Limb (tissue), 2 donors: ENCODE measurements around the gene ATG101.
A peak's percentile ranks its signal among the peaks of the same experiment; 100 is the strongest.

Experiments used
- DNase-seq, 2 donors: peaks; one replicate each; pipeline ENCODE4 v3.0.0-alpha.2; 2016; ENCODE audit errors: extremely low spot score in 2 of 2

The ATG101 gene

DNA sequence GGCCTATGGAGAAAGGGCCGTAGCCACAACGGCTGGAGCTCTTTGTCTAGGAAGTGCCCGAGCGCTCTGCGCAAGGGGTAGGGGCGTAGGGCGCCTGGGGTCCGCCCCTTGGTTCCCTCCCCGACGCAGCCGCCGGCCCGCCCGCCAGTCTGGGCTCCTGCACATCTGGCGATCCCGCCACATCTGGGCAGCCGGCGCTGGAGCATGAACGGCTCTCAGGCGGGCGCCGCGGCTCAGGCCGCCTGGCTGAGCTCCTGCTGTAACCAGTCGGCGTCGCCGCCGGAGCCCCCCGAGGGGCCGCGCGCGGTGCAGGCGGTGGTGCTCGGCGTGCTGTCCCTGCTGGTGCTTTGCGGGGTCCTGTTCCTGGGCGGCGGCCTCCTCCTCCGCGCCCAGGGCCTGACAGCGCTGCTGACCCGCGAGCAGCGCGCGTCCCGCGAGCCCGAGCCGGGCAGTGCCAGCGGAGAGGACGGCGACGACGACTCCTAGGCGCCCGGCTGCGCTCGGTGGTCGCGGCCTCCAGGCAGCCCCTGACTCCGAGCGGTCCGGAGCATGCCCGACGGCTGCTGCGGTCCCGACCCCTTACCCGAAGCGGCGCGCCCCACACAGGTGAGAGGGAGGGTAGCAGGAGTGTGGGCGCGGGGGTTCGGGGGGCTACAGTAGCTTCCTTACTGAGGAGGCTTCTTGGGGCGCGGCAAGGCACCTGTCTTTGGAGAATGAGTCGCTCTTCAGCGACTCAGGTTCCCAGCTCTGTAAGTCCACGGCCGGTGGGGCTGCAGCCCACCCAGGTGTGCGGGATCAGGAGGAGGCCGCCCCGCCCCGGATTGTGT lies 10.0 kb downstream of the ATG101 start, which contains the start of gene SMIM41:
TSS of gene SMIM41 (plus strand) at position 129 of the 827 bp plus-strand sequence. CDS start at position 205, 76 bp downstream.
- DNase-seq, result peak in 1 of 2 donors; percentile 64

DNA sequence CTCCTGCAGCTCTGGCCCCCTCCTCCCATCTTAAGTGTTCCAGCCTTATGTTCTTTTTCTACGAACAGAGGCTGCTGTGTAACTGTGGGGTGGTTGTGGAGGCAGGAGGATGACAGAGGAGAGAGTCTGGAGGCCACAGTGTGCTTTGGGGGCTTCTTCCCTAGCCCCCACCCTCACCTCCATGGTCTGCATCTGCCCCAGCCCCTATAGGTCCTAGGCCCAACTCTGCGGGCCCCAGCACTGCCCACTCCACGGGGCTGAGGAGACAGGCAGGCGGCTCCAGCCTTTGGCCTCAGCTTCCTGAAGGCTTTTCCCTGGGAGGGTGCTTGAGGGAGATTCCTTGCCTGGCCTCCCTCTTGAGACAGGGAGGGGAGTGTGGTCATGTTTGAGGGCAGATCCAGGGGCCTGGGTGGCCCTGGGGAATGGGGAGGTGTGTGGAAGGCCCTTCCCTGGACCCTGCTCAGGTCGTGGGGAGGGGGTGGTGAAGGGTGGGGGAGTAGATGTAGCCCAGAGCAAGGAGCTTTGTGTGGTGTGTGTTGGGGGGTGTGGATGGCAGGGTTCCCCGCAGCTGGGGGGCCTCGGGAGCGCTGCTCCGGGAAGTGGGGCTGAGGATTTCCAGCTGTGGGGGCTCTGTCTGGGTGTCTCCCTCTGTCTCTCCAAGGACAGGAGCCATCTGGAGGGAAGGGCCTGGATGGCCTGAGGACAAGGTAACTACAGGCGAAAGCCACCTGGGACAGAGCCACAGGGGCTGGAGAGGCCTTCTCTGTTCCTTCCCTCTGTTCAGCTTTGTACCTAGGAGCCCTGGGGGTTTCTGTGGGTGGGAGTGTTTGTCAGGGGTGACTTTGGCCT lies 10.8 kb downstream of the ATG101 start:
- DNase-seq, result peak in 1 of 2 donors; percentile 35

DNA sequence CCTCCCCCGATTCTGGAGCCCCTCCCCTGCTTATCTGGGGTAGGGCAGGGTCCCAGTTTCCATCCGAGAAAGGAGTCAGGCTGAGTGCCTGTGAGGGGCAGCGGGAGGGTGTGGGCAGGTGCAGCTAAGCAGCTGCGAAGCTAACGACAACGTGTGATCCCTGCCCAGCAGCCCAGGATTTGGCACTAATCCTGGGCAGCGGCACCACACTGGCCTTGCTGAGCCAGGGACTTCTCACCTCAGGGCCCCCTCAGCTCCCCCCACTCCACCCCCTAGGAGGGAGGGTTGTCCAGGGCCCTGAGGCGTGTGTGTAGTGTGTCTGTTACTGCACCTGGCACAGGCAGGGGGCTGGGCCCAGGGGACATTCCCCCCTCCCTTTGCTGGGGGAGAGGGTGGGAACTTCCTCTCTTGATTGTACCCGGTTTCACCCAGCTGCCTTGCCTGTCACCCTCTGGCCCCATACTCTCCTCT lies 11.5 kb downstream of the ATG101 start:
- DNase-seq, result peak in 1 of 2 donors; percentile 62

DNA sequence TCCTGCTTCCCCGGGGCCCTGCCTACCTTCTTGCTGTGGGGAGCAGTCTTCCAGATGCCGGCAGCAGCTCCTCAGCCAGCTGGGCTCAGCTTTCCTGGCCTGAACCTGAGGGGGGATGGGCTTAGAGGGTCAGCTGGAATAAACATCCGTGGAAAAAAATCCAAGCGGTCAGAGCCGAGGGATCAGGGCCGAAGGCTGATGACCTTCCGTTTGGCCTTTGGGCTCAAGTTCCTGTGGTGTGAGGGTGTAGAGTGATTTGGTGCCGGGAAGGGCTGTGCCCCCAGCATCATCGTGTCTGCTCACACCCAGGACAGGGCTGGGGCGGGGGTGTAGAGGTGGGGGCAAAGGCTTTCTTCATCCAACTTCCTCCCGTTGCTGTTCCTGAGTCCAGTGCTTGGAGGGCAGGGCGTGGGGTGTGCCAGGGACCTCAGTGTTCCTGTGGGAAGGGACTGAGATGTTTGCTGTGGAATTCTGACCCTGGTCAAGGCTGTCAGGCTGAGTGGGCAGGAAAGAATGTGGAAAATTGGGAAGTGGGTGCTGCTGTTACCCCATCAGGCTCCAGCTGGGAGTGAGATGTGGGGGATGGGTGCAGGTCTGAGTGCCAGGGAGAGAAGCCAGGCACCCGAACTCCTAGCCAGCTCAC lies 12.4 kb downstream of the ATG101 start:
- peak in 1 of 2 donors; percentile 38 for DNase-seq

DNA sequence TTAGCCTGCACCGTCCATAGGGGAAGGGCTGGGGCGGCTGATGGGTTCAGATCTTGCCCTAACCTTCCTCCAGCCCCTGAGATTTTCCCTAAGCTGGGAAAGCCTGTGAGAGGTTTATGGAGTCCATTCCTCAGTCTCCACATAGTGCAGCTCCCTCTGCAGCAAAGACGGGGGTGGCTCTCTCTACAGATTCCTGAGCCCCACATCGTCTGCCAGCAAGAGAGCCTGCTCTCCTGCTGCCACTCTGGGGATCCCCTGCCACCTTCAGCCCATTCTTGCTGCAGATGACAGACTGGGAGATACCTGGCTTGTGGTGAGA lies 12.8 kb downstream of the ATG101 start:
- DNase-seq, result no peak

DNA sequence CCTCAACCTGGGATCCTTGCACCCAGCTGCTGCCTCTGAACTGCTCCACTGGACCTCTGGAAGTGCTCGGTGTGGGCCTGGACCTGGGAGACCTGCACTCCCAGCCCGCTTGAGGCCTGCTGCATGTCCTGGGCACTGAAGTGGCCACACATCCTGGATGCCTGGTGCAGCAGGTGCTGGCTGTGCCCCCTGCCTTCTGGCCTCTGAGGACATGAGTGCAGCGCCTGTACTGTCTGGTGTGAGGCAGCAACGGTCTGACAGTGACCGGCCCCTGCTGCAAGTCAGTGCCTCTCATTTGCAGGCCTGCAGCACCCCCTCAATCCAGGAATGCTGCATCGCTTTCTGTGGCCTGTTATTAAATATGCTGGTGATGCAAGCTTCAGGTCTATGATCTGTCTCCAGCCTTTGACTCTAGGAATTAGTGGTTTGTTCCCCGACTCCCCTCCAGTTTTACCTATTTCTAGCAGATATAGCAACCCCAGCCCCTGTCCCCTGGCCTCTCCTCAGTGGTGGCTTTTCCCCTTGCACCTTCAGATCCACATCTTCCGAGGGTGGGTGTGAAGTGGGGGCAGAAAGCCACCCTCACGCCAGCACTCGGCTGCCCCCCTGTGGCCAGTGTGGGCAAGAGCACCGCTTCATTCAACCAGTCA lies 13.3 kb downstream of the ATG101 start:
- DNase-seq, result peak in 1 of 2 donors; percentile 82

DNA sequence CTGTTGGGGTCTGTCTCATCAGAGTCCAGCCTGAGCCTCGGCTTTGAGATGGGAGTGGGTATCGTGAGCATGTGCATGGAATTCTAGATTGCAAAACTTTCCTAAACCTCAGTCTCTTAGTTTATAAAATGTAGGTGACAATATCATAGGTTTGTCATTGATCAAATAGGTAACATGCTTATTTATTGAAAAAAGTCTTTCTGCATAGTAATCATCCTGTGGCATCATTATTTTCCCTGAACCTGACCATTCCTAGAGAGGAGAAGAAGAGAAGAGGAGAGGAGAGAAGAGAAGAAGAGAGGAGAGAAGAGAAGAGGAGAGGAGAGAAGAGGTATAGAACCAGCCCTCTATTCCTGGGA lies 13.8 kb downstream of the ATG101 start:
- DNase-seq, result no peak

DNA sequence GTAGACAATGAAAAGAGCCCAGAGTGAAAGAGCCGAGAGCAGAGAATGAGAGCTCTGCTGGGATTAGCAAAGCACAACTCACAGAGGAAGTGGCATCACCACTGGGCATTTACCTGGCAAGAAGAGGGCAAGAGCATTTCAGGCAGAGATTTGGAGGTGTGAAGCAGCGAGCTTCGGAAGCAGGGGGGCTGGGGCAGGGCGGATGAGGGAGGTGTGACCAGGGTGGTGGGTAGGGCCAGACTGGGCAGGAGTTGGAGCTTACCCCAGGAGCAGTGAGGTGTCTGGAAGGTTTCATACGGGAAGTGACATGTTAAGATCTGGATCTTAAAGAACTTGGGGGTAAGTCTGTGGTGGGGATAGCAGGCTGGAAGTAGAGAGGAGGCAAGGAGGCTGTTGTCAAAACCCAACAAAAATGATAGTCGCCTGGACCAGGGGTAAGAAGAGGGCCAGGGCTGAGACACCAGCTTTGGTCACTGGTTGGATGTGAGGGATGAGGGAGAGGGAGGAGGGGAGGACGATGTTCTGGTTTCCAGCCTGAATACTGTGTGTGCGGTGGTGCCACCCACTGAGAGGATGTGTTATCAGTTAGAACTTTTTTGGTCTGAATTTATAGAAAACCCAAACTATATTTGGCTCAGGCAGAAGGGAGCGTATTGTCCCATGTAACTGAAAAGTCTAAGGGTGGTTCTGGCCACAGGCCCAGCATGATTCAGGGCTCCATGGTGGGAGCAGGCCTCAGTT lies 14.9 kb downstream of the ATG101 start:
- no peak for DNase-seq

DNA sequence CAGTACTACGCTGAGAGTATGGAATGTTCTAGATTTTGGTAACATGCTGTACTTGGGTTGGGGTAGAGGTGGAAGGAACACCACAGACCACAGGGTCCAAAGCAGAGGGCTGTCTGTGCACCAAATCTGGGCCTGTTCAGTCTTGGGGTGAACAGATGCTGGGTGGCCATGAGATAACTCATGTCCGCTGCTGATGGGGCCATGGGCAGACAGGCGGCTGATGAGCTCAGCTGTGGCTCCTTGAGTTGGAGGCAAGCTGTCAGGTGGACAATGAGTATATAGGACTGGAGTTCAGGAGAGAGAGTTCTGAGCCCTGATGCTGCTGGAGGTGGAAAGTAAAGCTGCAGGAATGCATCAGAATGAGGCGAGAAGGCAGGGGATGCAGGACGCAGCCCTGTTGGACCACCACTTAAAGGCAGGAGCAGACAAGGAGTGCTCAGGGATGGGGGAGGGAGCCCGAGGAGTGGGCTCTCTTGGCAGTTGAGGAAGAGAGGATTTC lies 16.0 kb downstream of the ATG101 start:
- no peak for DNase-seq

DNA sequence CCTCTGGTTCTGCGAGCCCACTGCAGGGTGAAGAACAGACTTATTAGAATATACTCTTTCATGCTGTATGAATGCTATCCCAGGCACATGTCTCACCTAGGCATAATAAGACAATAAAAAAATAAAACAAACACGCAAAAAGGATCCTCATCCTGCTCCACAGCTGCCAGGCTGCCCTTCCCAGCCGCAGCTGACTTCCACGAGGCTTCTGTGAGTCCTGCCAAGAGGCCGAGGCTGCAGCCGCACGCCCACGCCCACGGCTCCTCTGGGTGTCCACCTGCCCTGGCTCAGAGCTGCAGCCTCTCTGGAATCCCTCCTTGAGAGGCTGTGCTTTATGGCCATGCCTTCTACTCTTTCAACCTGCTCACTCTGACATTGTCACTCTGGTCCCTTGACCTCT lies 16.6 kb downstream of the ATG101 start:
- no peak for DNase-seq

DNA sequence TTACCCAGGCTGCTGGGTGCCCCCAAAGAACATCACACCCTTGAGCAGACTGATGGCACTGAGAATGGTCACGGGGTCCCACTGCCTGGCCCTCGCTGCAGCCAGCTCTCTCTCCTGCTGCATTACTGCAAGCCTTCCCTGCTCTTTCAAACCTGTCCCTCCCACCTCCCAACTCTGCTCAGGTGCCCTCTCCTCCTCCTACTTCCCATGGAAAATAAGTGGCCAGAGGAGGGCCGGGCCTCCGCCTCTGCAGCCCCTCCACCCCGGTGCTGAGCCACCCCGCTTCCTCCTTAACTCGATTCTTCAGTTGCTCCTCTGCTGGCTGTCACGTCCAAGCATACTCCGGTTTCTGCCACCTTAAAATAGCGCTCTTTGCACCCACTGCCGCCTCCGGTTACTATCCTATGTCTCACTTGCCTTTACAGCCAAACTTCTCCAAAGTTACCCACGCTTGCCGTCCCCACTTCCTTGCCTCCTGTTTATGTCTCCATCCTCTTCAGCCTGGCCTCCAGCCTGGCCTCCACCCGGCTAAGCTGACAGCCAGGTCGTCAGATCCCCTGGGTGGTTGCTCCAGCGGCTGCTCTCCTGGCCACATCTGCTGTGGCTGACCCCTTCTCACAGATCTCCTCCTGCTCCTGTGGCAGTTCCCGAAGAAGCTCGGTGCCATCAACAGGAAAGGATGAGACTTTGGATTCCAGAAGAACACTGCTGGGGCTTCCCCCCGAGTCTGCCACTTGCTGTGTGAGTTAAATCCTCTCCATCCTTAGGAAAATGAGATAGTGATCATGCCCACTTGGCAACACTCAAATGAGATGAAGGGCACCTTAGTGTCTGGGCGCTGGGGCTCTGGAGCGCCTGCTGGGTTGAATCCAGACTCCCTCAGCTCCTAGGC lies 17.4 kb downstream of the ATG101 start:
- no peak for DNase-seq

DNA sequence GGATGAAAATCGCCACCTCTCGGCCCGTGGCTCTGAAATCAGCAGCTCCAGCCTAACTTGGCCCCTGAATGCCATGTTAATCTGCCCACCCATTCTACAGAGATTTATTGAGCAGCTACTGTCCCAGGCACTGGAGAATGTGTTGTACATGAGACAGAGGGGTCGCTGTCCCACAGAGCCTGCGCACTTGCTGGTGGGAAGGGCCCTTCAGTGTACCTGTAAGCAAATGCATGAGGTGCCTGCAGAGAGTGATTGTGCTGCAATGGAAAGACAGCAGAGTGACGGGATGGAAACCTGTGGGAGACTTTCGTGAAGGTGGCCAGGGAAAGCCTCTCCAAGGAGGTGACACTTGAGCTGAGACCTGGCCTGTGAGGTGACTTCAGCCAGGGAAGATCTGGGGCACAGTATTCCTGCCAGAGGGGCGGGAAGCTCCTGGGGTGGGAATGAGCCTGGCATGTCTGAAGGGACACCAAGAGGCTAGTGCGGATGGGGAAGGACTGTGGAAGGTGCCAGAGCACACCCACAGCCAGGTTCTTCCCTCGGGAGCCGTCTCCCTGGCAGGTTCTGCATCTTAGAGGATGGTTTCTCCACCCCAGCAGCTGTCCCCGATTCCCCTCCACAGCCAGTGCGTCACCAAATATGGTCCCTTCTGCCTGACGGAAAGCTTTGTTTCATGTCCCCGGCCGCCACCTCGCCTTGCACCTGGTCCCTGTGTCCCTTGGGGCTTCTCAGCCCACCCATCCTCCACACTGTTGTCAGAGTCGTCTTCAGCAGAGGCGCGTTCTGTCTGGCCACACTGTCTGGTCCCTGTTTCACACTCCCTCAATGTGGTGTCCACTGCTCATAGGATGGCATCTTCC lies 18.4 kb downstream of the ATG101 start:
- DNase-seq, result no peak

DNA sequence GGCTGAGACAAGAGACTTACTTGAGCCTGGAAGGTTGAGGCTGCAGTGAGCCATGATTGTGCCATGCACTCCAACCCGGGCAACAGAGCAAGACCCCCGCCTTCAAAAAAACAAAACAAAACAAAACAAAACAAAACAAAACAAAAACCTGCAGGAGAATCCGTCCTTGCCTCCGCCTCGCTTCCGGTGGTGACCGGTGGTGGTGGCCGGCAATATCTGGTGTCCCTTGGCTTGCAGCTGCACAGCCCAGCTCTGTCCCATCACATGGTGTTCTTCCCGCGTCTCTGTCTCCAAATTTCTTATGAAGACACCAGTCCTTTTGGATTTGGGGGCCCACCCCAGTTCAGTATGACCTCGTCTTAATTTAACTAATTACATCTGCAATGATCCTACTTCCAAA lies 19.7 kb downstream of the ATG101 start:
- no peak for DNase-seq

DNA sequence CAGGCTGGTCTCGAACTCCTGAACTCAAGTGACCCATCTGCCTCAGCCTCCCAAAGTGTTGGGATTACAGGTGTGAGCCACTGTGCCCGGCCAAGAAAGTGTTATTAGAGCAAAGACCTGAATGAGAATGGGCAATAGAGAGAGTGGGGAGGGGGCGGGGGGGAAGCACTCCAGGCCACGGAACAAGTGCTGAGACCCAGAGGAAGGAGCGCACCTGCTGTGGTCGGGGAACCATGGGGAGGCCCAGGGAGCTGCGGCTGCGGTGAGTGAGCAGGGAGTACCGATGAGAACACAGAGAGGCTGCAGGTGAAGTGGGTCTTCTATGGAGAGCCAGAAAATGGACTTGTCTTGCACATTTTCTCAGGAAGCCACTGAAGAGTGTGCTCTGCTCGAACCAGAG lies 20.5 kb downstream of the ATG101 start:
- no peak for DNase-seq

DNA sequence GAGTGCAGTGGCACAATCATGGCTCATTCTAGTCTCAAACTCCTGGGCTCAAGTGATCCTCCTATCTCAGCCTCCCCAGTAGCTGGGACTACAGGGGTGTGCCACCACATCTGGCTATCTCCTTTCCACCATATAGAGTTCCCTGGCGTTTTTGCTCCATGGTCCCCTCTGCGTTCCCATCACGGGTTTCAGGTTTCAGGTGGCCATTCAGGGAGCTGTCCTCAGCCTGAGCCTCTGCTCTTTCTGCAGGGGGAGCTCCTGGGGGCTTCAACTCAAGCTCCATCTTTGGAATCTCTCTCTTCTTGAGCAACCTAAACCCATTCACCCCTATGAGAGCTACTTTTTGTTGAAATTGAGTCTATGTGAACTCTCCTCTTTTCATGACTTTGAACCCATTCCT lies 21.3 kb downstream of the ATG101 start:
- no peak for DNase-seq

DNA sequence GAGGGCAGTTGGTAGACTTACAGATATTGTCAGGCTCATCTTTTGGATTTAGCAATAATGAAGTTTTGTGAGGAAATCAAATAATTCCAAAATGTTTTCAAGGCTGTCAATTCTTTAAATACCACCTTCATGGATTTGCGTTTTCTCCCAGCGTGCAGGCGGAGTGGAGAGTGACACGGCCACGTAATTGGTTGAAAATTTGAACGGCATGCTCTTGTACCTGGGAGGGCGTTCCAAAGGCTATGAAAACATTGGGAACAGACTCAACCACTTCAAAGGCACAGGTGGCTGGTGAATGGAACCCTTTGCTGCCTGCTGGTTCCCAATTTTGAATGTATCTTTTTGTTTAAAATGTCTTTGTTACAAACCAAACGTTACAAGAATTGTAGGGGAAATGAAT lies 22.1 kb downstream of the ATG101 start:
- DNase-seq, result no peak

DNA sequence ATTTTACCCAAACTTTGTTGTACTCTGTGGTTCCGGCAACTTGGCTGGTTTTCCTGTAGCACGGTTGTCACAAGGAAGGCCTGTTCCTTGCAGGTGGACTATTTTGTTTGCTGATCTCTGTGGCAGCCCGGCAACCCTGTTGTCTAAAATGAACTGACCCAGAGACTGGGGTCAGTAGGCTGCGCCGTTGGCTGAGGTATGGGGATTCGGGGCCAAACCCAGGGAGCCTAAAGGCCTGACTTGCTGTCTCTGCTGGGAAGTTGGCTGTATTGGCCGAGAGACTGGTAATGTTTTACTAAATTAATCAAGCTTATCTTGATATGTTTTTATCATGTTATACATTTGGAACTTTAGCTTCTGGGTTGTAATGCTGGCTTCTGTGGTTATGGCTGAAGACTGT lies 23.6 kb downstream of the ATG101 start:
- DNase-seq, result no peak

DNA sequence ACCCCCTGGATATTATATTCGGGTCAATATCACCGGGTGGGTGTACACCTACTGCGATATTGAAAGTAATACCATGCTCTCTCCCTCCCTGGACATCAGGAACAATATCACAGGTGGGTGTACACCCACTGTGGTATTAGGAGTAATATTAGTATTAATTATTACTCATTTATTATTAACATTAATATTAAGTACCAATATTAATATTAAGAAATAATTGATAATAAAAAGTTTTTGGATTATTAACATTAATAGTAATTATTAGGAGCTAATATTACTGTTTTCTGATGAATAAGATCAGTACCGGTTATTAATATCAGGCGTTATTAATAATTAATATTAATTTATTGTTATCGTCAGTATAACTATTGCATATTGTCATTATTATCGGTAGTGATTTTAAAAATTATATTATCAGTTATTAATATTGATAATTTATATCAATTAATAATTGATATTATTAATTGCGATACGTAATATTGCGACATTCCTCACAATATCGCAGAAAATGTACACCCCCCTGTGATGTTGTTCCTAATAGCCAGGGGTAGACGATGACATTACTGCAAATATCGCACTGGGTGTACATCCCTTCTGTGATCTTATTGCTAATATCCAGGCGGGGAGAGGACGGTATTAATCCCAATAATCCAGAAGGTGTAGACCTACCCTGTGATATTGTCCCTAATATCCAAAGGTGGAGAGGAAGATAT lies 26.7 kb downstream of the ATG101 start:
- no peak for DNase-seq
